Smooth muscle cell (in vitro differentiated cells): ENCODE results near the gene BCAS4. TPM values are rescaled to one million over a fixed set of nuclear protein-coding genes. Genes with fewer than 3 reads are reported as not detected.
A peak's percentile ranks its signal among the peaks of the same experiment; 100 is the strongest.

ENCODE experiments used
- DNase-seq: peaks from one replicate; lab custom pipeline; 2025; ENCODE audit not compliant: unreplicated experiment; lab: John Stamatoyannopoulos, UW
- H2AFZ ChIP-seq: fragments of 200-600 bp; sonication (generic); 2 replicates; pipeline ENCODE4 v1.6.0; 2016; ENCODE audit warnings: antibody characterized with exemption, low read depth, mild to moderate bottlenecking
- H3F3A ChIP-seq: fragments of 200-600 bp; sonication (generic); 2 replicates; pipeline ENCODE4 v1.6.0; 2017; ENCODE audit warnings: antibody characterized with exemption, low read depth
- H3K27ac ChIP-seq: fragments of 200-600 bp; sonication (generic); 2 replicates; pipeline ENCODE4 v1.5.1; 2016; ENCODE audit warnings: low read depth, mild to moderate bottlenecking
- H3K27me3 ChIP-seq: fragments of 200-600 bp; sonication (generic); 2 replicates; pipeline ENCODE4 v1.6.1; 2016; ENCODE audit warnings: low read depth, mild to moderate bottlenecking
- H3K36me3 ChIP-seq: fragments of 200-600 bp; sonication (generic); 2 replicates; pipeline ENCODE4 v1.5.1; 2016; ENCODE audit warnings: low read depth
- H3K4me1 ChIP-seq: fragments of 200-600 bp; sonication (generic); 2 replicates; pipeline ENCODE4 v1.5.1; 2016; ENCODE audit warnings: low read depth
- H3K4me2 ChIP-seq: fragments of 200-600 bp; sonication (generic); 2 replicates; pipeline ENCODE4 v1.6.0; 2016; ENCODE audit warnings: mild to moderate bottlenecking
- H3K4me3 ChIP-seq: fragments of 200-600 bp; sonication (generic); 2 replicates; pipeline ENCODE4 v1.5.1; 2016; ENCODE audit warnings: mild to moderate bottlenecking
- H3K79me2 ChIP-seq: fragments of 200-600 bp; sonication (generic); 2 replicates; pipeline ENCODE4 v1.6.0; 2016; ENCODE audit warnings: low read depth, mild to moderate bottlenecking
- H3K9ac ChIP-seq: fragments of 200-600 bp; sonication (generic); 2 replicates; pipeline ENCODE4 v1.6.0; 2016; ENCODE audit warnings: low read depth
- H3K9me3 ChIP-seq: fragments of 200-600 bp; sonication (generic); replicated peaks from 2 replicates; pipeline ENCODE4 v1.5.1; 2016; ENCODE audit warnings: low read depth
- H4K20me1 ChIP-seq: fragments of 200-600 bp; sonication (generic); 2 replicates; pipeline ENCODE4 v1.6.0; 2016; ENCODE audit warnings: low read depth
- WGBS: methylation state at CpG from one replicate; pipeline ENCODE4 v1.1.7; 2016; ENCODE audit warnings: low lambda C conversion rate; 5-methylcytosine and 5-hydroxymethylcytosine counted together
- polyA plus RNA-seq: library from polyadenylated mRNA; unstranded; fragments of >200 nt; fragmentation: Nextera tagmentation; extraction: Ambion mirVana; gene quantifications from 2 replicates; pipeline ENCODE4 v1.2.1, GENCODE V29; 2016
- total RNA-seq: library from RNA; depleted of rRNA; stranded (reverse); fragments of >200 nt; gene quantifications from 2 replicates; pipeline ENCODE4 v1.2.3, GENCODE V29; 2014
- TF ChIP-seq, protein P1 (sequence below): fragments of 200-600 bp; sonication (generic); IDR thresholded peaks from 2 replicates; pipeline ENCODE4 v1.5.1; 2017; ENCODE audit warnings: borderline replicate concordance, mild to moderate bottlenecking, antibody characterized with exemption; ENCODE audit not compliant: insufficient read depth, poor library complexity, severe bottlenecking

BCAS4 gene
- total and polyA plus RNA-seq, 2 experiments from 2014 or later: 5.3 to 14.1 TPM

DNA sequence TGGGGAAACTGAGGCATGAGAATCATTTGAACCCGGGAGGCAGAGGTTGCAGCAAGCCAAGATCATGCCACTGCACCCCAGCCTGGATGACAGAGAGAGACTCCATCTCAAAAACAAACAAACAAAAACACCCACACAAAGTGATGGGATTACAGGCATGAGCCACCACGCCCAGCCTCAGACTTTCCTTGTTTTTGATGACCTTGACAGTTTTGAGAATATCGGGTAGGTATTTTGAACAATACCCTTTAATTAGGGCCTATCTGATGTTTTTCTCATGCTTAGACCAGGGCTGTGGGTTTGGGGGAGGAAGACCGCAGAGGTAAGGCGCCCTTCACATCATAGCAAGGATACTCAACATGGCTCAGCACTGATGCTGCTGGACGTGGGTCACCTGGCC lies 72.9 kb downstream of the BCAS4 start:
- no peaks in the 10 kb centered on the region for H4K20me1 ChIP-seq
- H3F3A ChIP-seq: no peaks in the 10 kb centered on the region
- H2AFZ ChIP-seq: no peak overlapping the region
- no peaks in the 10 kb centered on the region for H3K79me2 ChIP-seq
- H3K4me3 ChIP-seq: no peak overlapping the region
- 92% methylated on average over 6 of the region's 6 CpGs for WGBS
- no peak overlapping the region for H3K4me2 ChIP-seq
- H3K36me3 ChIP-seq: no peaks in the 10 kb centered on the region
- H3K27ac ChIP-seq: no peak overlapping the region
- H3K4me1 ChIP-seq: peaks cover 16% of the 10 kb centered on the region
- no peak for DNase-seq
- TF ChIP-seq, protein P1, sequence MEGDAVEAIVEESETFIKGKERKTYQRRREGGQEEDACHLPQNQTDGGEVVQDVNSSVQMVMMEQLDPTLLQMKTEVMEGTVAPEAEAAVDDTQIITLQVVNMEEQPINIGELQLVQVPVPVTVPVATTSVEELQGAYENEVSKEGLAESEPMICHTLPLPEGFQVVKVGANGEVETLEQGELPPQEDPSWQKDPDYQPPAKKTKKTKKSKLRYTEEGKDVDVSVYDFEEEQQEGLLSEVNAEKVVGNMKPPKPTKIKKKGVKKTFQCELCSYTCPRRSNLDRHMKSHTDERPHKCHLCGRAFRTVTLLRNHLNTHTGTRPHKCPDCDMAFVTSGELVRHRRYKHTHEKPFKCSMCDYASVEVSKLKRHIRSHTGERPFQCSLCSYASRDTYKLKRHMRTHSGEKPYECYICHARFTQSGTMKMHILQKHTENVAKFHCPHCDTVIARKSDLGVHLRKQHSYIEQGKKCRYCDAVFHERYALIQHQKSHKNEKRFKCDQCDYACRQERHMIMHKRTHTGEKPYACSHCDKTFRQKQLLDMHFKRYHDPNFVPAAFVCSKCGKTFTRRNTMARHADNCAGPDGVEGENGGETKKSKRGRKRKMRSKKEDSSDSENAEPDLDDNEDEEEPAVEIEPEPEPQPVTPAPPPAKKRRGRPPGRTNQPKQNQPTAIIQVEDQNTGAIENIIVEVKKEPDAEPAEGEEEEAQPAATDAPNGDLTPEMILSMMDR: no peak
- no peaks in the 10 kb centered on the region for H3K27me3 ChIP-seq
- H3K9me3 ChIP-seq: no peaks in the 10 kb centered on the region
- no peak overlapping the region for H3K9ac ChIP-seq

DNA sequence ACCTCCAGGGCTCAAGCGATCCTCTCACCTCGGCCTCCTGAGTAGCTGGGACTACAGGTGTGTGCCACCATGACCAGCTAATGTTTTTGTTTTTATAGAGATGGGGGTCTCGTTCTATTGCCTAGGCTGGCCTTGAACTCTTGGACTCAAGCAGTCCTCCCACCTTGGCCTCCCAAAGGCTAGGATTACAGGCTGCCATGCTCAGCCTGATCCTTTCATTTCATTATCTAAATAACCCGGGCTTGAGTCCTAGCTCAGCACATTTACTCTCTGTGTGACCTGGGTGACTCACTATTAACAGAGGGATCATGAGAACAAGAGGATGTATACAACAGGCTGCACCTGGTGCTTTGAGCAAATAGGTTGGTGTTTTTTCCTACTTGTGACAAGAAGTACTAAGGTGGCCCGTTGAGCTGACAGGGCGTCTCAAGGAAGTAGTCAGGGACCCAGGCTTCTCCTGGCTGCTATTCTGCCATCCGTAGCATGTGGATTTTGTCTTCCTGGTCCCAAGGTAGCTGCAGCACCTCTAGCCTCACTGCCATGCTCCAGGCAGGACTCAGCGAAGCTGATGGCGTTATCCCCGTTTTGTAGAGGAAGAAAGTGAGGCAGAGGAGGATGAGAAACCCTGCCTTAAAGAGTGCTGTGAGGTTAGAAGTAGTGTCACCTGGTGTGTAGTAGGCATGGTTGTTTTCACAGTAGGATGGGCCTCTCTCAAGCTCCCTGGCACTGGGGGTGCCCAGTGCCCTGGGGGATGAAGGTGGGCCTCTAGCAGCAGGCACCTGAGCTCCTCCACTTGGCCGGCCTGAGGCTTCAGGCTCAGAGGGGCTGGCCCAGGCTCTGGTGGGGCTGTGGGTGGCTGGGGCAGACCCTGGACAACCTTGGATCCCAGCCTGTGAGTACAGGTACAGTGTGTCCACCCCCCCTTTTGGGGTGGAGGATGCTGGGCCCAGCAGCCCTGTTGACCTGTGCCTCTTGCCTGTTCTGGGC lies 73.9 kb downstream of the BCAS4 start:
- Histone ChIP-seq H3K4me3 (no peak overlapping the region), H3F3A (no peaks in the 10 kb centered on the region), H3K79me2 (no peaks in the 10 kb centered on the region), H3K4me1 (peaks cover 16% of the 10 kb centered on the region), H4K20me1 (no peaks in the 10 kb centered on the region), H3K9me3 (no peaks in the 10 kb centered on the region), H3K4me2 (no peak overlapping the region), H3K36me3 (no peaks in the 10 kb centered on the region), H3K9ac (no peak overlapping the region), H3K27me3 (no peaks in the 10 kb centered on the region), H3K27ac (no peak overlapping the region), H2AFZ (no peak overlapping the region)
- TF ChIP-seq, protein P1: no peak
- DNase-seq: no peak
- 93% methylated on average over 11 of the region's 11 CpGs for WGBS

DNA sequence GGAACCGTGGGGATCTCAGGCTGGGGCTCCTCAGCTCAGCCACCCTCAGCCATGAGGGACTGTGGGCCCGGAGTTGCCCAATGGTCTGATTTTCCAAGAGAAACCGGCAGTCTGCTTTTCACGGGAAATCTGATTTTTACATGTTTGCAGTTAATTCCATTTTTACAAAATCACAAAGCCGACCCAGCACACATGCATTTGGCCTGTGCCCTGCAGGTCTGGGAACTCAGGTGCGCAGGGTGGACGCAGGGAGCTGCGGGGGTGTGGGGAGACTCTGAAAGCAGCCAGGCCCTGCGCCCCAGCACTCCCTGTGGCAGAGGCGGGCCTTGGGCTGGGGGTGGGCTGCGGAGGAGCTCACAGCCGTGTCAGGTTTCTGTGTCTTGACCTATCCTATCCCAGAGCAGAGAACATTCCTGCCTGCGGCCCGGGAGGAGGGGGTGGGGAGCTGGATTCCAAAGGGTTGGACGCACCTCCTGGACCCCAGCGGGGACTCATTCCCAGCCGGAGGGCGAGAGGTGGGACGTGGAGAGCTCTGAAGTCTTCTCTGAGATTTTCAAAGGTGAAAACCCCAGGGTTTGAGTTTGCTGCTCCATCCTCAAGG lies 75.8 kb downstream of the BCAS4 start:
- no peaks in the 10 kb centered on the region for H4K20me1 ChIP-seq
- no peaks in the 10 kb centered on the region for H3F3A ChIP-seq
- WGBS: 7% methylated on average over 19 of the region's 19 CpGs
- H3K79me2 ChIP-seq: no peaks in the 10 kb centered on the region
- H3K4me1 ChIP-seq: peaks cover 16% of the 10 kb centered on the region
- no peak overlapping the region for H2AFZ ChIP-seq
- peak; percentile 27 for DNase-seq
- H3K9ac ChIP-seq: no peak overlapping the region
- H3K27me3 ChIP-seq: no peaks in the 10 kb centered on the region
- peak overlapping the region; percentile 33 for H3K4me3 ChIP-seq
- no peaks in the 10 kb centered on the region for H3K36me3 ChIP-seq
- H3K27ac ChIP-seq: peak overlapping the region; percentile 15
- TF ChIP-seq, protein P1: no peak
- peak overlapping the region; percentile 82 for H3K4me2 ChIP-seq
- no peaks in the 10 kb centered on the region for H3K9me3 ChIP-seq
